Coronary artery (tissue), 2 donors: Measurements from ENCODE around the gene TBC1D5.

ENCODE experiments used
- DNase-seq: peaks from one replicate; pipeline ENCODE4 v3.0.0-alpha.2; 2017; ENCODE audit warnings: low spot score
- H3K27ac ChIP-seq, 2 donors: fragments of 200-600 bp; sonication (generic); one replicate each; pipeline ENCODE4 v1.5.1; 2016 to 2019
- H3K4me3 ChIP-seq: fragments of 200-600 bp; sonication (generic); 2 replicates; pipeline ENCODE4 v1.5.1; 2016; ENCODE audit warnings: mild to moderate bottlenecking, moderate library complexity
- TF ChIP-seq, protein P1 (sequence below): fragments of 200-600 bp; sonication (generic); IDR thresholded peaks from one replicate; pipeline ENCODE4 v1.5.1; 2019; ENCODE audit warnings: antibody characterized with exemption

The TBC1D5 gene

GRCh38 chr3:17179381-17180205 is 562.8 kb downstream of the TBC1D5 start:
- no peak overlapping the region for H3K4me3 ChIP-seq
- H3K27ac ChIP-seq, result no peak overlapping the region
- DNase-seq, result no peak
- TF ChIP-seq, protein P1, sequence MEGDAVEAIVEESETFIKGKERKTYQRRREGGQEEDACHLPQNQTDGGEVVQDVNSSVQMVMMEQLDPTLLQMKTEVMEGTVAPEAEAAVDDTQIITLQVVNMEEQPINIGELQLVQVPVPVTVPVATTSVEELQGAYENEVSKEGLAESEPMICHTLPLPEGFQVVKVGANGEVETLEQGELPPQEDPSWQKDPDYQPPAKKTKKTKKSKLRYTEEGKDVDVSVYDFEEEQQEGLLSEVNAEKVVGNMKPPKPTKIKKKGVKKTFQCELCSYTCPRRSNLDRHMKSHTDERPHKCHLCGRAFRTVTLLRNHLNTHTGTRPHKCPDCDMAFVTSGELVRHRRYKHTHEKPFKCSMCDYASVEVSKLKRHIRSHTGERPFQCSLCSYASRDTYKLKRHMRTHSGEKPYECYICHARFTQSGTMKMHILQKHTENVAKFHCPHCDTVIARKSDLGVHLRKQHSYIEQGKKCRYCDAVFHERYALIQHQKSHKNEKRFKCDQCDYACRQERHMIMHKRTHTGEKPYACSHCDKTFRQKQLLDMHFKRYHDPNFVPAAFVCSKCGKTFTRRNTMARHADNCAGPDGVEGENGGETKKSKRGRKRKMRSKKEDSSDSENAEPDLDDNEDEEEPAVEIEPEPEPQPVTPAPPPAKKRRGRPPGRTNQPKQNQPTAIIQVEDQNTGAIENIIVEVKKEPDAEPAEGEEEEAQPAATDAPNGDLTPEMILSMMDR, result no peak

GRCh38 chr3:17176757-17177156 is 565.7 kb downstream of the TBC1D5 start:
- TF ChIP-seq, protein P1, result no peak
- H3K27ac ChIP-seq, result no peak overlapping the region
- H3K4me3 ChIP-seq, result no peak overlapping the region
- no peak for DNase-seq

- Histone ChIP-seq H3K27ac (peak overlapping the region; percentile 79 to 88), H3K4me3 (no peak overlapping the region)
- TF ChIP-seq, protein P1, result no peak
- DNase-seq, result no peak
Measured at GRCh38 chr3:17175187-17175807, 567.1 kb downstream of the TBC1D5 start.

- no peak overlapping the region for H3K27ac ChIP-seq
- TF ChIP-seq, protein P1, result no peak
- DNase-seq, result no peak
- no peak overlapping the region for H3K4me3 ChIP-seq
Measured at GRCh38 chr3:17166369-17166768, 576.1 kb downstream of the TBC1D5 start.

DNA sequence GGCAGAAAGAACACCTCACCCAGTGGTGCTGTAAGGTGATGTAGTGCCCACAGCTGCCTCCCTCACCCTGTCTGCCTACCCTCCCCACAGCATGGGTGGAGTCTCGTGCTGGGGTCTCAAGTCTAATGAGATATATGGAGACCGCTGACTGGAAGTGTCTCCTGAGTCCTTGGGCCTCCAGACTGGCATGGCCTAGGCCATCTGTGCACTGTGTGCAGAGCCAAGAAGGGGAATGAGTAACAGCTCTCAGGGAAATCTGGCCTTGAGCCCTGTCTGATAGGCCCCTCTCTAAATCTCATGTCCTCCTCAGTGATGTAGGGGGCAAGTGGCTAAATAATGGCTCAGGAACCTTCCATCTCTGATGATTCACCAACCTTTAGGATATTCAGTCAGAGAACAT is 580.3 kb downstream of the TBC1D5 start:
- no peak overlapping the region for H3K4me3 ChIP-seq
- DNase-seq, result no peak
- TF ChIP-seq, protein P1, result no peak
- H3K27ac ChIP-seq, result no peak overlapping the region

GRCh38 chr3:17160597-17160996 is 581.8 kb downstream of the TBC1D5 start:
- DNase-seq, result no peak
- H3K27ac ChIP-seq, result no peak overlapping the region
- TF ChIP-seq, protein P1, result no peak
- H3K4me3 ChIP-seq, result no peak overlapping the region
